ENCODE measurements around the gene GIGYF1. TPM values are rescaled to one million over a fixed set of nuclear protein-coding genes. Genes with fewer than 3 reads are reported as not detected.

GIGYF1 gene
- total and polyA plus RNA-seq, 2 of the 8 experiments (the other 6 are each of a cell fraction or from before 2014, with no cell fraction given) = 24.1 to 99.3 TPM

- Histone ChIP-seq H2BK15ac (ENCODE audit: low read length) (no peak overlapping the region), H3K9me3 (ENCODE audit: insufficient read depth in 2 of 2, low read depth in 1 of 2, low read length in 1 of 2) (no peaks in the 10 kb centered on the region), H3K36me3 (ENCODE audit: control insufficient read depth in 2 of 4, insufficient read depth in 4 of 4, low read length in 3 of 4) (no peaks in the 10 kb centered on the region), H3K4me1 (replicated peaks in 1 of 4; ENCODE audit: control insufficient read depth in 3 of 4, insufficient read depth in 4 of 4, low read length in 3 of 4) (no peaks in the 10 kb centered on the region; a peak in 1 of 7 replicates), H3K18ac (ENCODE audit: extremely low read depth, low read length) (no peak overlapping the region), H3K9ac (replicated peaks in 1 of 4; ENCODE audit: extremely low read depth in 1 of 4, low read depth in 3 of 4, low read length in 3 of 4) (no peak overlapping the region; a peak in 1 of 7 replicates), H3K4ac (replicated peaks; ENCODE audit: insufficient read length, low read depth, low read length) (no peak overlapping the region), H3K27ac (ENCODE audit: low read depth, low read length) (no peak overlapping the region), H3K4me2 (ENCODE audit: insufficient read depth in 1 of 2, low read depth in 2 of 2, low read length in 2 of 2) (no peak overlapping the region), H3K14ac (ENCODE audit: insufficient read length) (no peak overlapping the region), H3K79me1 (ENCODE audit: low read depth, low read length) (no peaks in the 10 kb centered on the region), H2BK20ac (ENCODE audit: low read length) (no peak overlapping the region), H2AK5ac (ENCODE audit: low read depth, low read length) (no peak overlapping the region), H3K23me2 (ENCODE audit: low read depth, low read length) (no peaks in the 10 kb centered on the region; the same call in 1 of the 2 replicates), H2AFZ (ENCODE audit: low read length) (no peak overlapping the region), H3K79me2 (ENCODE audit: control insufficient read depth in 1 of 2, insufficient read depth in 2 of 2, low read length in 2 of 2) (no peaks in the 10 kb centered on the region), H2BK12ac (ENCODE audit: low read depth, low read length) (no peak overlapping the region), H3K4me3 (ENCODE audit: extremely low read depth in 1 of 4, insufficient read depth in 2 of 4, low read depth in 3 of 4, low read length in 4 of 4) (no peak overlapping the region), H2BK120ac (replicated peaks; ENCODE audit: low read depth, low read length) (no peak overlapping the region), H4K91ac (replicated peaks; ENCODE audit: insufficient read length, low read length) (no peak overlapping the region), H4K8ac (ENCODE audit: extremely low read depth, insufficient read depth, low read length) (peak overlapping the region; percentile 16), H3K56ac (replicated peaks; ENCODE audit: insufficient read length, low read depth, low read length) (no peak overlapping the region), H3K27me3 (replicated peaks in 1 of 4; ENCODE audit: control insufficient read depth in 3 of 4, extremely low read depth in 1 of 4, insufficient read depth in 3 of 4, low read length in 3 of 4) (peaks cover 0 to 5% (median 5%) of the 10 kb centered on the region in 4 experiments; a peak in 6 of 7 replicates), H4K5ac (ENCODE audit: insufficient read length, low read depth, low read length) (no peak overlapping the region), H4K20me1 (replicated peaks in 1 of 2; ENCODE audit: control insufficient read depth in 1 of 2, insufficient read depth in 2 of 2, low read length in 2 of 2) (no peaks in the 10 kb centered on the region), H3K23ac (ENCODE audit: insufficient read length) (no peak overlapping the region), H2BK5ac (ENCODE audit: low read depth, low read length) (no peak overlapping the region)
- 87% methylated on average over 7 of the region's 8 CpGs; no CpG with 5 or more reads in 1 of the 2 experiments for WGBS, 2 experiments (ENCODE audit: extremely low coverage in 1 of 2, insufficient coverage in 1 of 2, insufficient read length in 1 of 2, insufficient replicate concordance in 2 of 2, low coverage in 1 of 2, low lambda C conversion rate in 2 of 2, missing lambda C conversion rate in 1 of 2)
- DNase-seq (ENCODE audit: low read depth in 1 of 2, low spot score in 2 of 2) (no peak), FAIRE-seq (no peak)
- ChIA-PET POLR2A (ENCODE audit: partially characterized antibody) (interaction anchor here (0.8 to 1.2 kb wide), 3 partner anchors 9 to 16 kb away, joined by 3 to 5 read pairs (median 3); partner anchors contain the start of gene POP7), CTCF (ENCODE audit: partially characterized antibody) (interaction anchor here (0.7 to 16.9 kb wide), 7 partner anchors 9 to 102 kb away, joined by 3 to 254 read pairs (median 8); partner anchors contain the start of genes GIGYF1, MOSPD3 and POP7)
- TF ChIP-seq POLR2A (IDR thresholded peaks at IDR 0.05; ENCODE audit: control extremely low read depth in 1 of 2, low read depth in 2 of 2, low read length in 2 of 2) = no peak
- no peak for TF ChIP-seq CBX5 (IDR thresholded peaks at IDR 0.05; ENCODE audit: low read depth, low read length)
- TF ChIP-seq TBP (IDR thresholded peaks at IDR 0.05; ENCODE audit: low read depth, low read length) = no peak
- no peak for TF ChIP-seq EP300 (IDR thresholded peaks at IDR 0.05; ENCODE audit: borderline replicate concordance in 1 of 2, low read depth in 2 of 2, low read length in 2 of 2)
- TF ChIP-seq TEAD4 (IDR thresholded peaks at IDR 0.05; ENCODE audit: low read depth, low read length) = no peak
- no peak for TF ChIP-seq PHF8 (conservative IDR thresholded peaks at IDR 0.05; ENCODE audit: low read depth, low read length)
- no peak for TF ChIP-seq SP1 (IDR thresholded peaks at IDR 0.05; ENCODE audit: low read depth, low read length)
- TF ChIP-seq SRF (IDR thresholded peaks at IDR 0.05; ENCODE audit: low read depth, low read length) = no peak
- no peak for TF ChIP-seq EZH2 (IDR thresholded peaks at IDR 0.05; ENCODE audit: low read depth, low read length, severe bottlenecking)
- no peak for TF ChIP-seq NANOG (IDR thresholded peaks at IDR 0.05; ENCODE audit: insufficient read depth, low read depth, low read length, poor library complexity, severe bottlenecking)
- no peak for TF ChIP-seq CBX8 (IDR thresholded peaks at IDR 0.05; ENCODE audit: borderline replicate concordance, low read depth, low read length)
Observed at GRCh38 chr7:100714725-100715124, 20.7 kb upstream of the GIGYF1 start.

Data from H1 (cell line).